NOMO-1 treated with DMSO at 0.1 percent for 48 hours (cell line): ENCODE measurements around the gene AJAP1.

Source experiments
- DNase-seq: peaks from one replicate; lab custom pipeline; 2025; ENCODE audit not compliant: unreplicated experiment; lab: John Stamatoyannopoulos, UW

AJAP1 gene

GRCh38 chr1:4768553-4768952 is 114.1 kb downstream of the AJAP1 start:
- no peak for DNase-seq

GRCh38 chr1:4769516-4770280 is 115.3 kb downstream of the AJAP1 start:
- no peak for DNase-seq

GRCh38 chr1:4770713-4771112 is 116.3 kb downstream of the AJAP1 start:
- DNase-seq = no peak

GRCh38 chr1:4771267-4771666 is 116.9 kb downstream of the AJAP1 start:
- no peak for DNase-seq

- DNase-seq = no peak
Measured at GRCh38 chr1:4771721-4772120, 117.3 kb downstream of the AJAP1 start.

GRCh38 chr1:4772294-4773010 is 118.0 kb downstream of the AJAP1 start:
- DNase-seq = no peak

- no peak for DNase-seq
Measured at GRCh38 chr1:4773226-4773625, 118.8 kb downstream of the AJAP1 start.

- DNase-seq = no peak
Measured at GRCh38 chr1:4775506-4775905, 121.1 kb downstream of the AJAP1 start.

- no peak for DNase-seq
Measured at GRCh38 chr1:4778056-4778455, 123.6 kb downstream of the AJAP1 start.

GRCh38 chr1:4781646-4782045 is 127.2 kb downstream of the AJAP1 start:
- no peak for DNase-seq

- DNase-seq = no peak
Measured at GRCh38 chr1:4784761-4785160, 130.4 kb downstream of the AJAP1 start.

GRCh38 chr1:4786055-4786454 is 131.6 kb downstream of the AJAP1 start:
- no peak for DNase-seq

GRCh38 chr1:4787551-4787950 is 133.1 kb downstream of the AJAP1 start:
- no peak for DNase-seq

- no peak for DNase-seq
Measured at GRCh38 chr1:4792565-4792964, 138.2 kb downstream of the AJAP1 start.

- no peak for DNase-seq
Measured at GRCh38 chr1:4794020-4794780, 139.8 kb downstream of the AJAP1 start.

- no peak for DNase-seq
Measured at GRCh38 chr1:4796161-4797015, 142.0 kb downstream of the AJAP1 start.

- DNase-seq = no peak
Measured at GRCh38 chr1:4797016-4797410, 142.6 kb downstream of the AJAP1 start.

GRCh38 chr1:4797429-4797828 is 143.0 kb downstream of the AJAP1 start:
- no peak for DNase-seq

- no peak for DNase-seq
Measured at GRCh38 chr1:4801192-4801924, 146.9 kb downstream of the AJAP1 start.

GRCh38 chr1:4802024-4802423 is 147.6 kb downstream of the AJAP1 start:
- DNase-seq = no peak
